Superior temporal gyrus (tissue), 1 donor: ENCODE results near the gene IRF7.

ENCODE experiments used
- DNase-seq: peaks from one replicate; pipeline ENCODE4 v3.0.0-alpha.2; 2016; ENCODE audit errors: extremely low spot score

IRF7 gene

GRCh38 chr11:607971-608659 is 7.6 kb downstream of the IRF7 start:
- no peak for DNase-seq

GRCh38 chr11:607020-607780 is 8.6 kb downstream of the IRF7 start:
- no peak for DNase-seq

- DNase-seq, result no peak
Measured at GRCh38 chr11:606245-606644, 9.5 kb downstream of the IRF7 start.

GRCh38 chr11:605286-606129 is 10.2 kb downstream of the IRF7 start:
- no peak for DNase-seq

GRCh38 chr11:603154-603553 is 12.6 kb downstream of the IRF7 start:
- DNase-seq, result no peak

- DNase-seq, result no peak
Measured at GRCh38 chr11:601573-602245, 14.0 kb downstream of the IRF7 start.

- DNase-seq, result no peak
Measured at GRCh38 chr11:598005-598680, 17.6 kb downstream of the IRF7 start.

- no peak for DNase-seq
Measured at GRCh38 chr11:597166-597725, 18.5 kb downstream of the IRF7 start.

- no peak for DNase-seq
Measured at GRCh38 chr11:596374-596773, 19.4 kb downstream of the IRF7 start.

GRCh38 chr11:595400-595799 is 20.4 kb downstream of the IRF7 start:
- no peak for DNase-seq

- no peak for DNase-seq
Measured at GRCh38 chr11:593347-593746, 22.4 kb downstream of the IRF7 start.

- DNase-seq, result no peak
Measured at GRCh38 chr11:592918-593317, 22.8 kb downstream of the IRF7 start.

GRCh38 chr11:592501-592900 is 23.2 kb downstream of the IRF7 start:
- no peak for DNase-seq

GRCh38 chr11:590997-591396 is 24.8 kb downstream of the IRF7 start:
- no peak for DNase-seq

GRCh38 chr11:589798-590197 is 26.0 kb downstream of the IRF7 start:
- no peak for DNase-seq

GRCh38 chr11:587978-588380 is 27.8 kb downstream of the IRF7 start:
- DNase-seq, result no peak

- DNase-seq, result no peak
Measured at GRCh38 chr11:587546-587945, 28.2 kb downstream of the IRF7 start.

- no peak for DNase-seq
Measured at GRCh38 chr11:586376-587316, 29.1 kb downstream of the IRF7 start.

GRCh38 chr11:584287-584686 is 31.5 kb downstream of the IRF7 start:
- no peak for DNase-seq

- DNase-seq, result peak; percentile 35
Measured at GRCh38 chr11:581752-582151, 34.0 kb downstream of the IRF7 start.
